Measurements from ENCODE around the gene PMFBP1. TPM values are rescaled to one million over a fixed set of nuclear protein-coding genes. Genes with fewer than 3 reads are reported as not detected.
"Not testable (repeated sequence)": the region's sequence is repeated elsewhere in the genome, so short reads cannot be mapped to it uniquely, and the experiment has no call there.

The PMFBP1 gene
- total and polyA plus RNA-seq, 4 donors: 2.2 to 5.6 (median 3.0) TPM

GRCh38 chr16:72083778-72084404 lies 88.1 kb downstream of the PMFBP1 start:
- Histone ChIP-seq H3K27ac (ENCODE audit: low read depth, low read length) (no peak overlapping the region), H3K27me3 (ENCODE audit: control insufficient read depth, insufficient read depth, low read length) (no peaks in the 10 kb centered on the region), H3K4me1 (ENCODE audit: control insufficient read depth, insufficient read depth, low read length) (no peaks in the 10 kb centered on the region), H3K9me3 (ENCODE audit: control insufficient read depth, insufficient read depth, low read length) (no peaks in the 10 kb centered on the region), H3K4me3 (ENCODE audit: low read depth, low read length) (no peak overlapping the region), H3K36me3 (ENCODE audit: control insufficient read depth, insufficient read depth, low read length) (peaks cover 27% of the 10 kb centered on the region)
- no peak for DNase-seq (ENCODE audit: low read depth in 4 of 6, low spot score in 6 of 6)
- 46% methylated on average over 2 of the region's 3 CpGs for WGBS (ENCODE audit: insufficient coverage)

- not testable (repeated sequence) for DNase-seq (ENCODE audit: low read depth in 4 of 6, low spot score in 6 of 6); H3K9me3 ChIP-seq (ENCODE audit: control insufficient read depth, insufficient read depth, low read length); H3K27me3 ChIP-seq (ENCODE audit: control insufficient read depth, insufficient read depth, low read length); H3K36me3 ChIP-seq (ENCODE audit: control insufficient read depth, insufficient read depth, low read length); H3K27ac ChIP-seq (ENCODE audit: low read depth, low read length); H3K4me1 ChIP-seq (ENCODE audit: control insufficient read depth, insufficient read depth, low read length); H3K4me3 ChIP-seq (ENCODE audit: low read depth, low read length)
- WGBS (ENCODE audit: insufficient coverage): no CpG with 5 or more reads among the region's 5 CpGs
Measured at GRCh38 chr16:72076991-72077706, 94.8 kb downstream of the PMFBP1 start.

GRCh38 chr16:72075067-72075466 lies 96.9 kb downstream of the PMFBP1 start:
- 95% methylated on average over 2 of the region's 6 CpGs for WGBS (ENCODE audit: insufficient coverage)
- H3K4me3 ChIP-seq (ENCODE audit: low read depth, low read length); H3K27ac ChIP-seq (ENCODE audit: low read depth, low read length): not testable (repeated sequence)

GRCh38 chr16:72073560-72074230 lies 98.3 kb downstream of the PMFBP1 start:
- DNase-seq (ENCODE audit: low read depth in 4 of 6, low spot score in 6 of 6): peak in 2 of 6 donors; percentile 20 to 81

More at GRCh38 chr16:72075067-72075466, 96.9 kb downstream of the PMFBP1 start:
- H3K4me1 ChIP-seq (ENCODE audit: control insufficient read depth, insufficient read depth, low read length): peaks cover 12% of the 10 kb centered on the region
- H3K27me3 ChIP-seq (ENCODE audit: control insufficient read depth, insufficient read depth, low read length); DNase-seq (ENCODE audit: low read depth in 4 of 6, low spot score in 6 of 6); H3K36me3 ChIP-seq (ENCODE audit: control insufficient read depth, insufficient read depth, low read length); H3K9me3 ChIP-seq (ENCODE audit: control insufficient read depth, insufficient read depth, low read length): not testable (repeated sequence)

GRCh38 chr16:72072514-72073342 lies 99.2 kb downstream of the PMFBP1 start:
- H3K9me3 ChIP-seq (ENCODE audit: control insufficient read depth, insufficient read depth, low read length): no peaks in the 10 kb centered on the region
- no peaks in the 10 kb centered on the region for H3K36me3 ChIP-seq (ENCODE audit: control insufficient read depth, insufficient read depth, low read length)
- H3K4me3 ChIP-seq (ENCODE audit: low read depth, low read length): no peak overlapping the region
- peaks cover 12% of the 10 kb centered on the region for H3K4me1 ChIP-seq (ENCODE audit: control insufficient read depth, insufficient read depth, low read length)
- 29% methylated on average over 10 of the region's 12 CpGs for WGBS (ENCODE audit: insufficient coverage)
- peak overlapping the region; percentile 90 for H3K27ac ChIP-seq (ENCODE audit: low read depth, low read length)
- H3K27me3 ChIP-seq (ENCODE audit: control insufficient read depth, insufficient read depth, low read length): no peaks in the 10 kb centered on the region
- peak in 2 of 6 donors; percentile 14 to 67 for DNase-seq (ENCODE audit: low read depth in 4 of 6, low spot score in 6 of 6)

More at GRCh38 chr16:72073560-72074230, 98.3 kb downstream of the PMFBP1 start:
- Histone ChIP-seq H3K4me3 (ENCODE audit: low read depth, low read length) (peak overlapping the region; percentile 4), H3K9me3 (ENCODE audit: control insufficient read depth, insufficient read depth, low read length) (no peaks in the 10 kb centered on the region), H3K27ac (ENCODE audit: low read depth, low read length) (peak overlapping the region; percentile 90), H3K36me3 (ENCODE audit: control insufficient read depth, insufficient read depth, low read length) (no peaks in the 10 kb centered on the region), H3K27me3 (ENCODE audit: control insufficient read depth, insufficient read depth, low read length) (no peaks in the 10 kb centered on the region), H3K4me1 (ENCODE audit: control insufficient read depth, insufficient read depth, low read length) (peaks cover 12% of the 10 kb centered on the region)
- WGBS (ENCODE audit: insufficient coverage): 69% methylated on average over 6 of the region's 8 CpGs

Other genes with a start within 250 kb of the PMFBP1 start
- under 1 TPM; 0.17 to 0.20 TPM for gene PKD1L3, start 171.8 kb downstream of the PMFBP1 start, total RNA-seq
- under 1 TPM in 1 of 2 donors, not detected in 1; 0.11 TPM for gene PKD1L3, start 171.8 kb downstream of the PMFBP1 start, polyA plus RNA-seq (ENCODE audit: insufficient read length in 2 of 2)
- gene DHODH, start 163.4 kb downstream of the PMFBP1 start, total RNA-seq: 1 to 10 TPM; 3.6 to 7.7 TPM
- 10 to 100 TPM in 1 of 2 donors, 1 to 10 TPM in 1; 8.8 to 13.7 TPM for gene DHODH, start 163.4 kb downstream of the PMFBP1 start, polyA plus RNA-seq (ENCODE audit: insufficient read length in 2 of 2)
- gene HP, start 117.7 kb downstream of the PMFBP1 start, total RNA-seq: 10 to 100 TPM in 1 of 2 donors, under 1 TPM in 1; 0.77 to 10.4 TPM
- gene HP, start 117.7 kb downstream of the PMFBP1 start, polyA plus RNA-seq (ENCODE audit: insufficient read length in 2 of 2): 1 to 10 TPM; 1.0 to 1.7 TPM
- gene HPR, start 108.9 kb downstream of the PMFBP1 start, total RNA-seq: under 1 TPM; 0.50 to 0.89 TPM
- 1 to 10 TPM; 3.2 to 4.9 TPM for gene HPR, start 108.9 kb downstream of the PMFBP1 start, polyA plus RNA-seq (ENCODE audit: insufficient read length in 2 of 2)
- 10 to 100 TPM in 1 of 2 donors, 1 to 10 TPM in 1; 9.8 to 13.4 TPM for gene TXNL4B, start 78.5 kb downstream of the PMFBP1 start, total RNA-seq
- gene TXNL4B, start 78.5 kb downstream of the PMFBP1 start, polyA plus RNA-seq (ENCODE audit: insufficient read length in 2 of 2): 10 to 100 TPM; 14.7 to 15.6 TPM
- gene DHX38, start 78.3 kb downstream of the PMFBP1 start, total RNA-seq: 10 to 100 TPM; 29.1 to 62.3 TPM
- gene DHX38, start 78.3 kb downstream of the PMFBP1 start, polyA plus RNA-seq (ENCODE audit: insufficient read length in 2 of 2): 10 to 100 TPM; 57.4 to 69.7 TPM

All from spinal cord (tissue), 10 donors.